HEK293T (cell line): ENCODE results near the gene SMURF1.

ENCODE experiments used
- ARNT ChIP-seq: fragments of 450-650 bp; IDR thresholded peaks from 2 replicates; pipeline ENCODE4 v1.6.1; 2017; ENCODE audit warnings: mild to moderate bottlenecking
- BHLHE40 ChIP-seq: fragments of 450-650 bp; IDR thresholded peaks from 2 replicates; pipeline ENCODE4 v1.6.1; 2016; ENCODE audit warnings: mild to moderate bottlenecking, moderate library complexity, borderline replicate concordance
- CTBP1 ChIP-seq: fragments of 450-650 bp; IDR thresholded peaks from 2 replicates; pipeline ENCODE4 v1.6.1; 2016; ENCODE audit warnings: borderline replicate concordance
- ELF4 ChIP-seq: fragments of 450-650 bp; IDR thresholded peaks from 2 replicates; pipeline ENCODE4 v1.6.1; 2017; ENCODE audit warnings: antibody characterized with exemption
- FOXM1 ChIP-seq: fragments of 450-650 bp; IDR thresholded peaks from 2 replicates; pipeline ENCODE4 v1.6.1; 2017; ENCODE audit warnings: mild to moderate bottlenecking, borderline replicate concordance
- HDGF ChIP-seq: fragments of 450-650 bp; IDR thresholded peaks from 2 replicates; pipeline ENCODE4 v1.6.1; 2017; ENCODE audit warnings: antibody characterized with exemption, borderline replicate concordance
- LEF1 ChIP-seq: fragments of 450-650 bp; IDR thresholded peaks from 2 replicates; pipeline ENCODE4 v1.6.1; 2017; ENCODE audit warnings: mild to moderate bottlenecking, borderline replicate concordance
- NFRKB ChIP-seq: fragments of 450-650 bp; IDR thresholded peaks from 2 replicates; pipeline ENCODE4 v1.6.1; 2016; ENCODE audit warnings: mild to moderate bottlenecking, moderate library complexity
- SP1 ChIP-seq: fragments of 450-650 bp; IDR thresholded peaks from 2 replicates; pipeline ENCODE4 v1.6.1; 2017
- SUZ12 ChIP-seq: fragments of 450-650 bp; IDR thresholded peaks from 2 replicates; pipeline ENCODE4 v1.6.1; 2016; ENCODE audit warnings: mild to moderate bottlenecking
- TARDBP ChIP-seq: fragments of 450-650 bp; IDR thresholded peaks from 2 replicates; pipeline ENCODE4 v1.6.1; 2016
- ZNF384 ChIP-seq: fragments of 450-650 bp; IDR thresholded peaks from 2 replicates; pipeline ENCODE4 v1.6.1; 2016

DNA sequence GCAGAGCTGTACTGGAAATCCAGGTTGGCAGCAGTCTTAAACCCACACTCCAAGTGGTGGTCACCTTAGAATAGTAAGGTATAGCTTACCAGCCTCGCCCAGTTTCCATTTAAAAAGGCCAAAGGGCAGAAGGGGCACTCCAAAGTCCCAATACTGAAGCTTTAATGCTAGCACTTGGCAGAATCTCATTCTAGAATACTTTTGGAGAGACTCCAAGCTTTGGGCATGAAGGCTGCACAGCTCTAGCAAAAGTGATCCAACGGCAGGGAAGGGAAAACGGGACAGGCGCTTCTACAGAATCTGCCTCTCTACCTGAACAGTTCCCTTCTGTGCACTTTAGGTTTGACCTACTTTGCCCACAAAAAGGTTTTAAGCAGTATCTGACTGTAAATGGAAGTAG is 19.7 kb downstream of the SMURF1 start:
- TF ChIP-seq TARDBP (no peak), ARNT (no peak), HDGF (no peak), FOXM1 (no peak), BHLHE40 (no peak), SUZ12 (no peak), NFRKB (no peak), CTBP1 (no peak), LEF1 (no peak), ZNF384 (no peak), SP1 (no peak), ELF4 (no peak)
